ENCODE measurements around the gene NKPD1. TPM values are rescaled to one million over a fixed set of nuclear protein-coding genes. Genes with fewer than 3 reads are reported as not detected.

Gene NKPD1
- total RNA-seq, 1 donor from 2014 or later = 0.11 TPM

DNA sequence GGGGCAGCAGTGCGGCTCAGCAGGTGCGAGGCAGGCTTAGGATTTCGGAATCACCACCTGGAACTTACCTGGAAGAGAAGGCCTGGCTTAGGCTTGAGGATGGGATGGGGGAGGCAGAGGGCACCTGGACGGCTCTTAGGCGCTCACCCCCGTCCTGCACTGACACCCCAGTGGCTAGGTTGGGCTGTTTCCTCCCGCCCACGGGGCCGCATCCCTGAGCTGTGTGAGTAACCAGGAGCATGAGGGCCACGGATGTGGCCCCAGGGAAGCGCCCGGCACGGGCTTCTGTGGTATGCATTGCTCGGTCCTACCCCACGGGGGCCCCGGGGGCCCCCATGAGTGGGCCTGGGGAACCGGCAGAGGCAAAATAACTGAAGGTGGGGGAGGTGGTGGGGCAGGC is 2.4 kb upstream of the NKPD1 start:
- intact Hi-C loops (cut with micrococcal nuclease) = no loop called here
- peaks cover 17% of the 10 kb centered on the region for H3K4me1 Mint-ChIP-seq
- no peak overlapping the region for H3K27ac Mint-ChIP-seq
- DNase-seq (no peak), ATAC-seq (ENCODE audit: low read depth) (no peak)
- H3K4me3 Mint-ChIP-seq = no peak overlapping the region
- H3K9me3 Mint-ChIP-seq = no peaks in the 10 kb centered on the region
- H3K36me3 Mint-ChIP-seq (ENCODE audit: low read depth) = no peaks in the 10 kb centered on the region
- CTCF ChIA-PET = no interaction called here
- POLR2A ChIA-PET = interaction anchor here (2.2 kb wide), 1 partner anchor 15 kb away, joined by 20 read pairs; the partner anchor contains the start of genes BLOC1S3 and TRAPPC6A
- peaks cover 17% of the 10 kb centered on the region for H3K27me3 Mint-ChIP-seq
- TF ChIP-seq, protein P1, sequence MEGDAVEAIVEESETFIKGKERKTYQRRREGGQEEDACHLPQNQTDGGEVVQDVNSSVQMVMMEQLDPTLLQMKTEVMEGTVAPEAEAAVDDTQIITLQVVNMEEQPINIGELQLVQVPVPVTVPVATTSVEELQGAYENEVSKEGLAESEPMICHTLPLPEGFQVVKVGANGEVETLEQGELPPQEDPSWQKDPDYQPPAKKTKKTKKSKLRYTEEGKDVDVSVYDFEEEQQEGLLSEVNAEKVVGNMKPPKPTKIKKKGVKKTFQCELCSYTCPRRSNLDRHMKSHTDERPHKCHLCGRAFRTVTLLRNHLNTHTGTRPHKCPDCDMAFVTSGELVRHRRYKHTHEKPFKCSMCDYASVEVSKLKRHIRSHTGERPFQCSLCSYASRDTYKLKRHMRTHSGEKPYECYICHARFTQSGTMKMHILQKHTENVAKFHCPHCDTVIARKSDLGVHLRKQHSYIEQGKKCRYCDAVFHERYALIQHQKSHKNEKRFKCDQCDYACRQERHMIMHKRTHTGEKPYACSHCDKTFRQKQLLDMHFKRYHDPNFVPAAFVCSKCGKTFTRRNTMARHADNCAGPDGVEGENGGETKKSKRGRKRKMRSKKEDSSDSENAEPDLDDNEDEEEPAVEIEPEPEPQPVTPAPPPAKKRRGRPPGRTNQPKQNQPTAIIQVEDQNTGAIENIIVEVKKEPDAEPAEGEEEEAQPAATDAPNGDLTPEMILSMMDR (IDR thresholded peaks at IDR 0.05) = no peak

DNA sequence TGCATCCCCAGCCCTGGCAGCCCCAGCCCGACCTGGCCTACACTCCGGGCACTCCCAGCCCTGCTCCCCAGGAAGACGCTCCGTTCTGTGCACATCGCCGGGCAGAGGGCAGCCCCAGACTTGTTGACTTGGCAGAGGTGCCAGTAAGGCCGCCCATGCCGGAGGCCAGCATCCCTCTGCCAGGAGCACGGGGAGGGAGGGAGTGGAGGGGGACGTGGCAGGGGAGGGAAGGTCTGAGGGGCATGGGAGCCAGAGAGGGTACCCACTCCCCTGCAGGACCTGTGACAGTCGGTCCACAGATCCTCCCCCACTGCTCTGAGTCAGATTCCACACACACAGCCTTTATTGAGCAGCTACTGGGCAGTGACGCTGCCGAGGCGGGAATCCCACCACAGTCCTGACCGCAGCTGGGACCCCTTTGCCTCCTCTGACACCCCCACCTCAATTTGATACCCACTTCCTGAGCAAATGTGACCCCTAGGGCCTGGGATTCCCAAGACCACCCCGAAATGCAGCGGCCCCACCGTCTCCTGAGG is 1.9 kb upstream of the NKPD1 start:
- ATAC-seq (ENCODE audit: low read depth) (no peak), DNase-seq (no peak)
- Mint-ChIP-seq H3K27ac (no peak overlapping the region), H3K4me3 (no peak overlapping the region), H3K27me3 (peaks cover 21% of the 10 kb centered on the region), H3K9me3 (no peaks in the 10 kb centered on the region), H3K4me1 (peaks cover 17% of the 10 kb centered on the region), H3K36me3 (ENCODE audit: low read depth) (no peaks in the 10 kb centered on the region)
- intact Hi-C loops (cut with micrococcal nuclease) = no loop called here
- ChIA-PET CTCF (no interaction called here), POLR2A (no interaction called here)
- TF ChIP-seq, protein P1 (IDR thresholded peaks at IDR 0.05) = no peak

DNA sequence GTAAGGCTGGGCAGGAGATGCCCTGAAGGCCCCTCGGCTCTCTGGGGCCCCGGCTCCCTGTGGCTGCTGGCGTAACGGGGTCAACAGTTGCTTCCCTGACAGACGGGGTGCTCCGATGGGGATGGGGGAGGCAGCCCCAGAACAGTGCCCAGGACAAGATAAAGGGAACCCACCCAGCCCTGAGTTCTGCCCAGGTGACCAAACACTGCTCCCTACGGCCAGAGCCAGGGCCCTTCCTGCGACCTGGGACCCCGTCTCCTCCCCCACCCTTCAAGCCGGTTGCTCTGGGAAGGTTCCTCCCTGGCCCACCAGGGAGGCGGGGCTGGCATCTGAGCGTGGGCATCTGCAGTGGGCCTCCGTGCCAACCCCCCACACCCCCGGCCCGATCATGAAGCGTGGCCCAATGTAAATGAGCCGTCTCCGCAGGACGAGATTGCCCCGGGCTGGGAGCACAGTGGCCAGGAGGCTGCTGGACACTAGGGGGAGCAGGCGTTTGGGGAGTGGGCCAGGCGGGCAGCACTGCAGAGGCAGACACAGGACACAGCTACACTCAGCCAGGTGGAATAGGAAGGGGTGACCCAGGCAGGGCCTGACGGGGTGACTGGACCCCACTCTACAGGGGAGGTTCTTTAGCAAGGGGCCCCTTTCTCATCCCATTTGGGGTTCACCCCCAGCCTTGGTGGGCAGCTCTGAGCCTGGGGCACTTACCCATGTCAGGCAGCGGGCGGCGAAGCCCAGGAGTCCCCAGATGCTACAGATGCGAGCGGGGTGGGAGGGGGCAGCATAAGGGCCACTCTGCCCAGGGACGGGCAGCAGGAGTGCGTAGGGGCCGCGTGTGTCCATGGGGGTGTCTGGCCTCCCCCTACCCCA is 1.2 kb upstream of the NKPD1 start:
- CTCF ChIA-PET = no interaction called here
- no peak for ATAC-seq (ENCODE audit: low read depth)
- H3K27me3 Mint-ChIP-seq = peaks cover 25% of the 10 kb centered on the region
- no peak overlapping the region for H3K4me3 Mint-ChIP-seq
- H3K36me3 Mint-ChIP-seq (ENCODE audit: low read depth) = no peaks in the 10 kb centered on the region
- H3K9me3 Mint-ChIP-seq = no peaks in the 10 kb centered on the region
- intact Hi-C loops (cut with micrococcal nuclease) = no loop called here
- peaks cover 17% of the 10 kb centered on the region for H3K4me1 Mint-ChIP-seq
- DNase-seq = no peak
- POLR2A ChIA-PET = no interaction called here
- no peak overlapping the region for H3K27ac Mint-ChIP-seq
- TF ChIP-seq, protein P1 (IDR thresholded peaks at IDR 0.05) = no peak

DNA sequence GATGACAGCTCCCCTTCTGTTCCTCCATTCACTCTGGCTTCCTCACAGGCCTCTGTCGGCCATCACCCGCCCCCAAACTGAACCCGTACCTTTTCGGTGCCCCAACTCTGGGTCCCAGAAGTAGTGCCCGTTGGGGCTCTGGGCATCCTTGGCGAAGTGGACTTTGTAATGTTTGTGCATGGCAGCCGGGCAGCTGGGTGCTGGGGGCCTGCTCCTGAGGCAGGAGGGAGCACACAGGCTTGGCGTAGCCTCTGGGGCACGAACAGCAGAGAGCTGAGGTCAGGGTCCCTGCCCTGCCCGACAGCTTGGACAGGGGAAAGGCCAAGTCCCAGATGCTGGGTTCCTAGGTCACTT is 834 bp downstream of the NKPD1 start:
- CTCF ChIA-PET = no interaction called here
- H3K9me3 Mint-ChIP-seq = no peaks in the 10 kb centered on the region
- POLR2A ChIA-PET = no interaction called here
- ATAC-seq (ENCODE audit: low read depth) = no peak
- no peak overlapping the region for H3K4me3 Mint-ChIP-seq
- no peaks in the 10 kb centered on the region for H3K36me3 Mint-ChIP-seq (ENCODE audit: low read depth)
- TF ChIP-seq, protein P1 (IDR thresholded peaks at IDR 0.05) = no peak
- H3K4me1 Mint-ChIP-seq = peaks cover 13% of the 10 kb centered on the region
- intact Hi-C loops (cut with micrococcal nuclease) = no loop called here
- H3K27me3 Mint-ChIP-seq = peaks cover 37% of the 10 kb centered on the region
- no peak overlapping the region for H3K27ac Mint-ChIP-seq
- DNase-seq = no peak

DNA sequence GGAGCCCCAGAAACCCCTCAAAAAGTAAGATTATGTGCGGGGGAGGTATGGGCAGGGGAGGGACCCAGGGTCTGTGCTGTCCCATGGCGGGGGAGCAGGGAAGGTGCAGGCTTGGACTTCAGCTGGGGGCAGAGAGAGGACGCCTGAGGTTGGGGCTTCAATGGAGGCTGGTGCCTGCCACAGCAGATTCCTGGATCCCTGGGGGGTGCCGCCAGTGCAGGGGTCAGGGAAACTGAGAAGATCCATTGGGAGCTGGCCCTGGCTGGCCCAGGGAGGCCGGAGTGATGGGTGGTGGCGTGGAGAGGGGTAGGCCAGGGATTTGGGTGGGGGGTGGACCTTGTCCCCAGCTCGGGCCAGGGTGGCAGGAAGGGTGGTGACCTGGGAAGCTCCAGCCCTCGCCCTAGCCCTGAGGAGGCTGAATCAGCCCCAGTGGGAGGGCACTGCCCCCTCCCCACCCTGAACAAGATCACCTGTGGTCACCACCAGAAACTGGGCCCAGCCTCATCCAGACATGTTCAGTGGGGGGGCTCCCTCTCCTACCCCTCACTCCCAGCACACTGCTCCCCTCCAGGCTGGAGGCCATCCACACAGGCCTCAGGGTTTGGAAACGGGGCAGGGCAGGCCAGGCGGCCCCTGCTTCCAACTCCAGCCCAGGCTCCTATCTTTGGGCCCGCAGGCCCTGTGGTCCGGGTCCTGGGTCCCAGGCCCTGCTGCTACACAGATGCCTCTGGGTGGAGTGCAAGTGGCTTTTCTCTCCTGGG is 1.4 kb downstream of the NKPD1 start:
- H3K36me3 Mint-ChIP-seq (ENCODE audit: low read depth) = no peaks in the 10 kb centered on the region
- DNase-seq = no peak
- no peak for ATAC-seq (ENCODE audit: low read depth)
- ChIA-PET CTCF (no interaction called here), POLR2A (interaction anchor here (1.0 kb wide), 1 partner anchor 20 kb away, joined by 3 read pairs; no protein-coding TSS in a partner anchor)
- TF ChIP-seq, protein P1 (IDR thresholded peaks at IDR 0.05) = no peak
- H3K4me3 Mint-ChIP-seq = no peak overlapping the region
- H3K27ac Mint-ChIP-seq = no peak overlapping the region
- H3K27me3 Mint-ChIP-seq = peaks cover 38% of the 10 kb centered on the region
- H3K9me3 Mint-ChIP-seq = no peaks in the 10 kb centered on the region
- peaks cover 9% of the 10 kb centered on the region for H3K4me1 Mint-ChIP-seq
- intact Hi-C loops (cut with micrococcal nuclease) = no loop called here
